ENCODE data around the gene FGF1. TPM values are rescaled to one million over a fixed set of nuclear protein-coding genes. Genes with fewer than 3 reads are reported as not detected.
"Not testable (repeated sequence)": the region's sequence is repeated elsewhere in the genome, so short reads cannot be mapped to it uniquely, and the experiment has no call there.

FGF1 gene
- total RNA-seq, 1 experiment from 2014 or later, result 0.24 TPM

DNA sequence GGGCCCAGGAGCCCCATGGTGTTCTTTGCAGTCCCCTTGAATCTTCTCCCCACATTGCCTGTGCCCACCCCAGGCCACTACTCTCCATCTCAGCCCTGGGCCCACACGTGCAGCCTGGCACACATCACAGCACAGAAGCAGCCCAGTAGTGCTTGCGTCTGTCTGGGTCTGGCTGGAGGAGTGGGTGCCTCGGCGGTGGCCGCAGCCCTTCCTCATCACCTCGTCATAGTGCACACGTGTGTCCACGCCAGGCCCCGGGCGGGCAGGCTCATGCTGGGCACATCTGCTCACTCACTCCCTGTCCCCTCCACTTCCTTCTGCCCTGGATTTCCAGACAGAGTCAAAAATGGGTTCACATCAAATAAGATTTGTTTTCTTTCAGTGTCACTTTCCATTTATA, 33.3 kb downstream of the FGF1 start:
- no peaks in the 10 kb centered on the region for H3K27me3 ChIP-seq (ENCODE audit: control insufficient read depth, insufficient read depth, low read length)
- no peak for DNase-seq
- H3K36me3 ChIP-seq (replicated peaks; ENCODE audit: control insufficient read depth, insufficient read depth, low read length), result no peaks in the 10 kb centered on the region
- no peak overlapping the region for H3K4me3 ChIP-seq (ENCODE audit: insufficient read depth, low read depth, low read length)

DNA sequence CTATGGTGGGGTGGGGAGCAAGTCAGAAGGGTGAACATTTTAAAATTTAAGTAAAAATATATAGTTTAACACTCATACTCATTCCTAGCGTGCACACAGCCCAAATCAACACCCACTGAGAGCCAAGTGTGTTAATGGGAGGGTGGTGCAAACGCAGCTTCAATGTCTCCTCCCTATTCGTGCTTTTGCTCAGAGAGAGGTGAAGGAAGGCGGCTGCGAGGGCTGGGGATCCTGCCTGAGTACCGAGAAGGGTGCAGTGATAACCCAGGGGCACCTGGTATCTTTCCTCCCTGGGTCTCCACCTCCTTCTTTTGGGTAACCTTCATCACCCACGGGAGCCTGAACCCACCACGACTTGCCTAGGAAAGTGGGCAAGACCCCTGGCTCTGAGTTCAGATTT, 35.0 kb downstream of the FGF1 start:
- Histone ChIP-seq H3K4me3 (ENCODE audit: insufficient read depth, low read depth, low read length) (no peak overlapping the region), H3K27me3 (ENCODE audit: control insufficient read depth, insufficient read depth, low read length) (no peaks in the 10 kb centered on the region), H3K36me3 (replicated peaks; ENCODE audit: control insufficient read depth, insufficient read depth, low read length) (no peaks in the 10 kb centered on the region)
- DNase-seq, result no peak

DNA sequence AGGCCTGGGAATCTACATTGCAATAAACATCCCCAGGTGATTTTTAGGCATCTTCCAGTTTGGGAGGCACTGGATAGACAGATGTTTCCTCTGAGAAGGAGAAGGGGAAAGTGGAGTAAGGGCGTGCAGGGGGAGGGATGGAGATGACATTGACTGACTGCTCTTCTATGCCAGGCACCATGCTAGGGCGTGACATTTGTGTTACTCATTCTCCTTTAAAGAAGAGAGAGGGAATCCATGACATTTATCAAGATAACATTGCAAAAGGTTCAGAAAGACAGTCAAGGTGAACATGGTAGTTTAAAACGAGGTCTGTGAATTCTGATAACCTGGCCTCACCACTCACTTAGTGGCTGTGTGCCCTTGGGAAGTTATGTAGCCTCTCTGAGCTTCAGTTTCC, 35.8 kb downstream of the FGF1 start:
- H3K27me3 ChIP-seq (ENCODE audit: control insufficient read depth, insufficient read depth, low read length), result no peaks in the 10 kb centered on the region
- DNase-seq, result no peak
- H3K4me3 ChIP-seq (ENCODE audit: insufficient read depth, low read depth, low read length), result no peak overlapping the region
- H3K36me3 ChIP-seq (replicated peaks; ENCODE audit: control insufficient read depth, insufficient read depth, low read length), result no peaks in the 10 kb centered on the region

DNA sequence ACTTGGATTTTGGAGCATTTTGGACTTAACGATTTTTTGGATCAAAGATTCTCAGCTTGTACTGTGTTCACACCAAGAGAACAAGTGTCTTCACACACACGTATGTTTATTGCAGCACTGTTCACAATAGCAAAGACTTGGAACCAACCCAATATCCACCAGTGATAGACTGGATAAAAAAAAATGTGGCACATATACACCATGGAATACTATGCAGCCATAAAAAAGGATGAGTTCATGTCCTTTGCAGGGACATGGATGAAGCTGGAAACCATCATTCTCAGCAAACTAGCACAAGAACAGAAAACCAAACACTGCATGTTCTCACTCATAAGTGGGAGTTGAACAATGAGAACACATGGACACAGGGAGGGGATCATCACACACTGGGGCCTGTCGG, 37.8 kb downstream of the FGF1 start:
- H3K36me3 ChIP-seq (replicated peaks; ENCODE audit: control insufficient read depth, insufficient read depth, low read length); H3K27me3 ChIP-seq (ENCODE audit: control insufficient read depth, insufficient read depth, low read length); DNase-seq; H3K4me3 ChIP-seq (ENCODE audit: insufficient read depth, low read depth, low read length): not testable (repeated sequence)

DNA sequence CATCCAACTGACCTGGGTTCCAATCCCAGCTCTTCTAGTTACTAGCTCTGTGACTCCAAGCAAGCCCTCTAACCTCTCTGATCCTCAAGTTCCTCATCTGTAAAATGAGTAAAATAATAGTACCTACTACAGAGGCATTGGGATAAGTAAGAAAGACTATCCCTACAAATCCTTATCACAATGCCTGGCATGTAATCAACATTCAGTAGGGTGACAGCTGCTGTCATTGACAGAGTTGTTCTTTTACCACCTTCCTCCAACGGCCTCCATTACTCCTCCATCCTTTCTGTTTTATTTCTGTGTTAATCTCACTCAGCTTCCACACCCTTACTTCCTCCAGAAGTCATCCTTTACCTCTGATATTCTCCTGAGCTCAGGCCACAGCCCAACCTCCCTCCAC, 40.4 kb downstream of the FGF1 start:
- no peak for DNase-seq
- Histone ChIP-seq H3K27me3 (ENCODE audit: control insufficient read depth, insufficient read depth, low read length) (no peaks in the 10 kb centered on the region), H3K36me3 (replicated peaks; ENCODE audit: control insufficient read depth, insufficient read depth, low read length) (no peaks in the 10 kb centered on the region), H3K4me3 (ENCODE audit: insufficient read depth, low read depth, low read length) (no peak overlapping the region)

DNA sequence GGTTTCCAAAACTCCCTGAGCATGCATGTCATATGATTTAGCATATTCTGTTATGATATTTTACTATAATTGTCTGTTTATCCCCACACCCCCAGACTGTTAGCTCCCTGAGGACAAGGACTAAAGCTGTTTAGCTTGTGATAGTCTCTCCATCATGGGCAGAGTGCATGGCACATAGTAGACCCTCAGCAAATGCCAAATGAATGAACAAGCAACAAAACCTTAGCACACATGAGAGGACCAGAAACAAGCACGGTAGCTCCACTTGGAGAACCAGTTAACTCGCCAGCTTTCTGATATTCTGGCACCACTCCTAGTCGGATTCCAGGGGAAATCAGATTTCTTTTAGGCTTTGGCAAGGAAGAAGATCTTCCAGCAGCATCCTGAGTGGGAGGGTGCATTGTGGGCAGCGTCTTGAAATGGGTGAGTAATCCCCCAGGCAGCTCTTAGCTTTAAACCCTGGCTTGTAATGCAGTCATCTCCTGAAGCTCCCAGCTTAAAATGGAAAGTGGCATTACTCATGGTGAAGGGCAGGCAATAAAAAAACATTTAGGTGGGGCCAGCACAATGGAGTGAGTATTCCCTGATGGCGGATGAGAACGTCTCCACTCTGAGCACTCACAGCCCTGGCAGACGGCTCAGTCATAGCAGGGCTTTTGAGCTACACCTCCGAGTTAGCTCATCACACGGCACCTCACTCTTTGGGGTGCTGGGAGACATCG, 41.1 kb downstream of the FGF1 start:
- Histone ChIP-seq H3K27me3 (ENCODE audit: control insufficient read depth, insufficient read depth, low read length) (no peaks in the 10 kb centered on the region), H3K4me3 (ENCODE audit: insufficient read depth, low read depth, low read length) (no peak overlapping the region), H3K36me3 (replicated peaks; ENCODE audit: control insufficient read depth, insufficient read depth, low read length) (no peaks in the 10 kb centered on the region)
- no peak for DNase-seq

DNA sequence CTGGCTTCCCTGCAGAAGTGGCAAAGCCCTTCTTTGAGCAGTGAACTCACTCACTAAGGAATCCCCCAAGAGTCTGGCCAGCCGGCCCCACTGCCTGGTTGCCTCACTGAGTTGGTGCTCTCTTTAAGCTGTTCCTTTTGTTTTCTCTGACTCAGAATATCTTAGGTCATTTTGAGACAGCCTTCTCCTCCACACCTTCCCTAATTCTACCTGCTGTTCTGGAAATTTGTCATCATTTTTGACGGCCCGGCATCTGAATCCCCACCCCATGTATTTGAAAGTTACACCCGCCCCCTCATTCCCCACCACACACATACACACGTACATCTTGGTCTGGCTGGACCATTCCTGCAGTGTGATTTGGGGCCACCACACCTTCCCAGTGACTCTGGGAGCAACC, 41.8 kb downstream of the FGF1 start:
- no peaks in the 10 kb centered on the region for H3K27me3 ChIP-seq (ENCODE audit: control insufficient read depth, insufficient read depth, low read length)
- no peaks in the 10 kb centered on the region for H3K36me3 ChIP-seq (replicated peaks; ENCODE audit: control insufficient read depth, insufficient read depth, low read length)
- DNase-seq, result no peak
- H3K4me3 ChIP-seq (ENCODE audit: insufficient read depth, low read depth, low read length), result no peak overlapping the region

DNA sequence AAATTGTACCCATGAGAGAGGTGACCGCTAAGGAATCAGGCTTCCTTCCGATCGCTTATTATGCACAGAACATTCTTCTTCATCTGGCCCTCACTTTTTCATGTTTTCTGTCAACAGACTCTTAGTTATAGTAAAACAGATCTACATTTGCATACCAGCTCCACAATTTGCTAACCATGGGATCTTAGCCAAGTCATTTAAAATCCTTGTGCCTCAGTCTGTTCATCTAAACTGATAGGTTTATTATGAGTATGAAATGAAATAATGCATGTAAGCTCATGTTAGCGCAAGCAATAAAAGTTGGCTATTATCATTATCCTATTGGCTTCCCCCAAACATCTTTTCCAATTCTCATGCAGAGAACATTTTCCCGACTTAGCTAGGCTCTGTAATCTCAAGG, 42.3 kb downstream of the FGF1 start:
- no peak overlapping the region for H3K4me3 ChIP-seq (ENCODE audit: insufficient read depth, low read depth, low read length)
- no peaks in the 10 kb centered on the region for H3K36me3 ChIP-seq (replicated peaks; ENCODE audit: control insufficient read depth, insufficient read depth, low read length)
- DNase-seq, result no peak
- no peaks in the 10 kb centered on the region for H3K27me3 ChIP-seq (ENCODE audit: control insufficient read depth, insufficient read depth, low read length)

DNA sequence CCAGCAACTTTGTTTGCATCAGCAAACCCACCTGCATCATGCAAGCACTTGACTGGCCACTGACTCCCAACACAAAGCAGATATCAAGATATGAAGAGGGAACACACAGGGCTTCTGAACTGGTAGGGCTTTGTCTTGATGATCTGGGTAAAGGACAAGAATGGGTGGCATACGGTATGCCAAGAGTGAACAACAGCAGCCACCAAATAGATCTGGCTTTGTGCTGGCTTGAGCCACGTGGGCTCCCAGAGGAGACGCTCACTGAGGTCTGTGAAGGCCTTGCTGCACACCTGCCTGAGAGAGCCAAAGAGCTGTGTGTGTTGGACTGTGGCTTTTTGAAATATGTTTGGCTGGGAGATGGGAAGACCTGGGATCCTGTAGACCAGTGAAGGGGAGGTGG, 43.5 kb downstream of the FGF1 start:
- DNase-seq, result no peak
- Histone ChIP-seq H3K27me3 (ENCODE audit: control insufficient read depth, insufficient read depth, low read length) (no peaks in the 10 kb centered on the region), H3K36me3 (replicated peaks; ENCODE audit: control insufficient read depth, insufficient read depth, low read length) (no peaks in the 10 kb centered on the region), H3K4me3 (ENCODE audit: insufficient read depth, low read depth, low read length) (no peak overlapping the region)

DNA sequence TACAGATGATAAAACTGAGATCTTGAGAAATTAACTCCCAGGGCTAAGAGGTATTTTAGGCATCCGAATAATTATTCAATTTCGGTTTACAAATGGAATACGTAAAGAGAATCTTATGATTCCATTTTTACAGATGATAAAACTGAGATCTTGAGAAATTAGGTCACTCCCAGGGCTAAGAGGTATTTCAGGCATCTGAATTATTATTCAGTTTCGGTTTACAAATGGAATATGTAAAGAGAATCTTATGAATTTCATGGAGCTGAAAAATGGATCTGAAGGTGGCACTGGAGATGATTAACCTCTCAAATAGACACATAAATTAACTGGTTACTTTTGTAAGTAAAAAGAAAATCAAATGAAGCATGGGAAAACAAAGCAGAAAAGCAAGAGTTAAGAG, 44.2 kb downstream of the FGF1 start:
- Histone ChIP-seq H3K36me3 (replicated peaks; ENCODE audit: control insufficient read depth, insufficient read depth, low read length) (no peaks in the 10 kb centered on the region), H3K27me3 (ENCODE audit: control insufficient read depth, insufficient read depth, low read length) (no peaks in the 10 kb centered on the region), H3K4me3 (ENCODE audit: insufficient read depth, low read depth, low read length) (no peak overlapping the region)
- no peak for DNase-seq

DNA sequence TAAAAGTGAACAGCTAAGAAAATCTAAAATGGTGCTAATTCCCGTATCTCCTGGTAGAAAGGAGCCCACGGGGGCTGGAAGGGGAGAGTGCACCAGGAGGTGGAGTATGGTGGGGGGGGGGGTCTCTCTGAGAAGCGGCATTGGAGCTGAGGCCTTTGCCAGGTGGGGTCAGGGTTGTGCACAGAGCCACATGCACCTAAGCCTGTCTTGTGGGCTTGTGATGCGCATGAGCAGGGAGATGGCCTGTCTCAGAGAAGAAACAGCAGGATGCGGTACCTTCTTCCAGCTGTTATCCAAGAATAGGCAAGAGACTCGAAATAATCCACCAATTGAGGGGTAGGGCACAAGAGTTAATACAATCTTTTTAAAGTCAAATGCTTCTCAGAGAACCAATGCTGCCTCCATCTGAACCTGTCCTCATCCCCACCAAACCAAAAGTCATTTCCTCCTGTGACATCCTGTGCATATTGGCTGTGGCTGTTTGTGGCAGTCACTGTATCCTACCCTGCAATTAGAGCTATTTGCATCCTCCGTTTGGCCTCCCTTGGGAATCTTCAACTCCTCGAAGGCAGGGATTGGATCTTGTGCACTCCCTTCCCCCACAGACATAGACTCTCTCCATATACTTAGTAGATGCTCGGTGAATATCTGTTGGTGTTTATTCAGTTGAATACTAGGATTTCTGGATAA, 45.4 kb downstream of the FGF1 start:
- peak; percentile 45 for DNase-seq
- Histone ChIP-seq H3K4me3 (ENCODE audit: insufficient read depth, low read depth, low read length) (no peak overlapping the region), H3K36me3 (replicated peaks; ENCODE audit: control insufficient read depth, insufficient read depth, low read length) (no peaks in the 10 kb centered on the region), H3K27me3 (ENCODE audit: control insufficient read depth, insufficient read depth, low read length) (no peaks in the 10 kb centered on the region)

DNA sequence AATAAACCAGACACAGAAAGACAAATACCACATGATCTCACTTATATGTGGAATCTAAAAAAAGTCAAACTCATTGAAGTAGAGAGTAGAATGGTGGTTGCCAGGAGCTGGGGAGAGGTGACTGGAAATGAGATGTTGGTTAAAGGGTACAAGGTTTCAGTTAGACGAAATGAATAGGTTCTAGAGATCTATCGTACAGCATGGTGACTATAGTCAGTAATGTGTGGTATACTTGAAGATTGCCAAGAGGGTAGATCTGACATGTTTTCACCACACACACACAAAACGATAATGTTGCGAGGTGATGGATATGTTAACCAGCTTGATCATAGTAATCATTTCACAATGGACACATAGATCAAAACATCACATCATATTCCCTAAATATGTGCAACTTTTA, 46.4 kb downstream of the FGF1 start:
- Histone ChIP-seq H3K36me3 (replicated peaks; ENCODE audit: control insufficient read depth, insufficient read depth, low read length) (no peaks in the 10 kb centered on the region), H3K27me3 (ENCODE audit: control insufficient read depth, insufficient read depth, low read length) (no peaks in the 10 kb centered on the region), H3K4me3 (ENCODE audit: insufficient read depth, low read depth, low read length) (no peak overlapping the region)
- DNase-seq, result no peak

DNA sequence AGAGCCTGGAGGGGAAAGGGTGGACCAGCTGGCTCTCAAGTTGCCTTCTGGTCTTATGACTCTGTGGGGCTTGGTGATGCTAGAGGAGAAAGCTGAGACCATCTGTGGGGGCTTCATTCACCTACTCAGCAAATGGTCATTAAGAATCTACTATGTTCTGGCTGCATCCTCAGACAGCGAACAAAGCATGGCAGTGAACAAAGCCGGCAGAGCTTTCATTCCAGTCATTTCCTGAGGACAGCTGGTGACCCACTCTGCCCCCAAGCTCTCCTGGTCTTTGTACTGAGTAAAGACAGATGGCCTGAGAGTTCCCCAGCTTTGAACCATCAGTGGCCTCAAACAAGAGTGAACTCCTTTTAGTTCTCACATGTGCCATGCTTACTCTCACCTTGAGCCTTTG, 48.0 kb downstream of the FGF1 start:
- no peak overlapping the region for H3K4me3 ChIP-seq (ENCODE audit: insufficient read depth, low read depth, low read length)
- H3K27me3 ChIP-seq (ENCODE audit: control insufficient read depth, insufficient read depth, low read length), result no peaks in the 10 kb centered on the region
- no peaks in the 10 kb centered on the region for H3K36me3 ChIP-seq (replicated peaks; ENCODE audit: control insufficient read depth, insufficient read depth, low read length)
- no peak for DNase-seq

DNA sequence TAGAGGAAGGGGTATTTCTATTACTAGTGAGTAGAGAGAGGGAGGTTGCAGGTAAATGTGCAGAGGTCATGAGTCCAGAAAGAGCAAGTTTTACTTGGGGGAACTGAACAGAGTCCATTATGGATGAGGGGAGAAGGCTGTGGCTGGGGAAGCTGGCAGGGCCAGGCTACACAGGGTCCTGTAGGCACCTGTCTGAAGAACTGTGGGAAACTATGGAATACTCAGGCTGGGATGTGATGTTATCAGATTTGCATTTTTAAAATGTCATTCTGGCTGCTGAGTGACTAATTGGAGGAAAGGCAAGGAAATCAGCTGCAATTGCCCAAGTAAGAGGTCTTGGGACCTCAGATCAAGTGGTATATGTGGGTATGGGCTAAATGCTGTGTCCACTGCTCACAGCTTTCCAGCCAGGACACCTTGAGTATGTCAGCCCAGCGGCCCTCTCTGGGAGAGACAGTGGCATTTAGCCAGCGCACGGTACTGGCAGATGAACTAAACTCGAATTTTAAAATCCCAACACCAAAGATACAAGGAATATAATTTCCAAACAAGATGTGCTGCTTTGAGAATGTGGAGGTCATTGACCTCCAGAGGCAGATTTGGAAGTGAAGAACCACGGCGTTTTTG, 49.1 kb downstream of the FGF1 start:
- H3K27me3 ChIP-seq (ENCODE audit: control insufficient read depth, insufficient read depth, low read length), result no peaks in the 10 kb centered on the region
- H3K36me3 ChIP-seq (replicated peaks; ENCODE audit: control insufficient read depth, insufficient read depth, low read length), result no peaks in the 10 kb centered on the region
- H3K4me3 ChIP-seq (ENCODE audit: insufficient read depth, low read depth, low read length), result no peak overlapping the region
- no peak for DNase-seq

DNA sequence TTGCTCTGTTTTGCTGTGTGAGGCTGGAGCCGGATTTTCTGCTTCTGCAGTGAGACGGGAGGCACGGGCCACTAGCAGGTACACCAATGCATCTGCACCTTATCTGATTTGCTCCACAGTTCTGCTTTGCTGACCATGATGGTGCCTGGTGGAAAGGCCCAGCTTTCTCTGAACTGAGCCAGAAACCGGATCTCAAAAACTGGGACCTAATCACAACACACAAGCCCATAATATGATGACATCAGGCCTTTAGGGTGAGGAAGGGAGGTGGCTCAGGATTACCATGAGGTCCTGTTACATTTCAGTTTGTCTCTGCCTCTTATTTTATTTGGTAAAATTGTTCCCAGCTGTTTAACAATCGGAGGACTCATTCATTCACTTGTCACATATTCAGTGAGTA, 49.8 kb downstream of the FGF1 start:
- no peaks in the 10 kb centered on the region for H3K27me3 ChIP-seq (ENCODE audit: control insufficient read depth, insufficient read depth, low read length)

More for the DNA sequence above, 49.8 kb downstream of the FGF1 start:
- no peak for DNase-seq
- H3K36me3 ChIP-seq (replicated peaks; ENCODE audit: control insufficient read depth, insufficient read depth, low read length), result no peaks in the 10 kb centered on the region
- no peak overlapping the region for H3K4me3 ChIP-seq (ENCODE audit: insufficient read depth, low read depth, low read length)

Measured in H7 (cell line).